Epidermal melanocyte (primary cell): ENCODE measurements around the gene CXXC4.

ENCODE experiments used
- DNase-seq: peaks from one replicate; pipeline ENCODE4 v3.0.0; 2011; ENCODE audit warnings: low spot score; ENCODE audit not compliant: insufficient read length

Gene CXXC4

DNA sequence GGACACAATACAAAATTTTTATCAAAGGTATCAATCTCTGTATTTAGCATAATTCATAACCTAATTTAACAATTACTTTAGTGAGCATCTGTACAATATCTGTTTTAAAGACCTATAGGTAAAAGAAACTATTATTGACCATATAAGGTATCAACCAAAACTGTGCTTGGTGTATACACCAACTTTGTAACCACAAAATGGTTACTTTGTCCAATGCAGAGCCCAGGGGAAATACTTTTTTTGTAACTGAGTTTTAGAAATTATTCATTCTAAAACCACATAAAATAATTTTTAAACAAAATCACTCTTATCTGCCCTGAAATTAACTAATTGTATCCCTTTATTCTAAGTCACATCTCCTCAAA lies 5.0 kb downstream of the CXXC4 start:
- DNase-seq: no peak

DNA sequence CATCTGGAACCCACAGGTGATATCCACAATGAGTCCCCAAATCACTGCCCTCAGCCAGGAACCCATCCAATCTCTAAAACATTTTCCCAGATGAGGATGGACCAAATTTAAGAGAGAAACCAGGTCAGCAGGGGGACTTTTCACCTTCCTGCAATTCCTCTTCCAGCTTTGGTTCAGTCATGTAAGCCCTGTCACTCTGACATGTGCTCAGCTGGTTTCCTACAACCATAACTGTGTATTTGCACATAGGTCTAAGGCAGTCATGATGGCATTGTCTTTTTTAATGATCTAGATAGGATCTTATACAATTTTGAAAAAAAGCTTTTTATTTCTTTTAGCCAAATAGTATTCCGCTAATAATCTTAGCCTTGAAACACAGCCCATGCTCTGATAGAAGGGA lies 6.5 kb downstream of the CXXC4 start:
- DNase-seq: no peak

DNA sequence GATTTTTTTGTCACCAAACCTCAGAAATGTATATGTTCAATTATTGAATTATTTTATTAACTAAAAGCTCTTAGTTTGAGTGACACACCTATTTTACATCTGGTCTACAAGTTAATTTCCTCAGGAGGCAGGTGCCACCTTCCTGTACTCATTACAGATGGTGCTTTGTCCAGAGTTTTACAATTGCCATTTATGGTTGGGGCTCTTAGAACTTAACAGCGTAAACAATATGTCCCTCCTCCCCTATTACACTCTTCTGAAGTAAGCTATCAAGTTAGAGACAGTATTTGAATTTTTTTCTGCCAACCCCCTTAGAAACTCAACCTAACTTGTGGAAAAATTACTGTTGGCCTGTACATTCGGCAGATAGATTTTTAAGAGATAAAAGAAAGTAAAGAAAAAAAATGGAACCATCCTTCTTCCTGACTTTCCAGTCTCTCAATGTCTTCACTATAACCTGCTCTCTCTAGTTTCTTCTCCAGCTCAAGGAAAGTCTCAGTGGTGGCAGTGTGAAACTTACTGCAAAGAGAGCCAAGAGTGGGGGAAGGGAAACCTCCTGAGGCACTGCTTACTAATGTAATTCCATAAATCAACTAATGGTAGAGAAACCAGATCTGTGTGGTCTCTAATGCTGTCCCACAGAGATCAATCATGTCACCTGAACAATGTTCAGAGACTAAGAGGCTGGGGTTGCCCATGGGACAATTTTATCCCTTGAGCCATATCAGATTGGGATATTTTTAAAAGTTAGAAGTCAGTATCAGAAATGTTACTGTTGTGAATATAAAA lies 7.8 kb downstream of the CXXC4 start:
- no peak for DNase-seq

GRCh38 chr4:104475652-104476051 lies 19.0 kb downstream of the CXXC4 start:
- DNase-seq: no peak

- no peak for DNase-seq
Observed at GRCh38 chr4:104472766-104473165, 21.9 kb downstream of the CXXC4 start.

GRCh38 chr4:104470770-104471169 lies 23.9 kb downstream of the CXXC4 start:
- DNase-seq: no peak

DNA sequence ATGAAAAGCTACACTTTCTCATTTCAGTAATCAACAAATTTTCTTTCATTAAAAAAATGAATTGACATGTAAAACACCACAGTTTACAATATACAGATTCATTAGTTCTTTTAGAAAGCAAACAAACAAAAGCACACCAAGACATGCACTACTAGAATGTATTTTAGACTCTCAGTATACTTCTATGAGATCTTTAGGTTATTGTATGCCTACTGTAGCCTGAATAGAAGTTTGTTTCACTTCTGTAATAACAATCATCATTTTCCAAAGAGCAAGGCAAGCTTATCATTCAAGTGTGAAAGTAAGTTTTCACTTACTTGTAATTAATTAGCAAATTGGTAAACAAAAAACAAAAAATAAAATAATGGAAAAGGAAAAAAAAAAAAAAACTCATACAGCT lies 24.9 kb downstream of the CXXC4 start:
- DNase-seq: no peak

DNA sequence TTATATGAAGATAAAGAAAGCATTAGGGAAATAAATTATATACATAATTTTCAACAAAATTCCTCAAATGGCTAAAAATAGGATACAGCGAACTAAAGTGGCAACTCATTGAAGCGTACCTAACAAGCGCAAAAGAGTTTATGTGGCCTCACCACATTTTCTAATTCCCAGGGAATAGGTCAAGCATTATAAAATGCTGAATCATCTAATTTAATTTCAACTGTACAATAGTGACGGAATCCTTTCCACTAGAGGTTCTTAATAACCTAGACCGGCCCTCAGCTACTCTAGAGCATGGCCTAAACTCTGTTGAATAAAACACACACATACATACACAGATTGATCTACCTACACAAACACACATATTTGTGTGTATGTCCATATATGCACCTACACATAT lies 29.1 kb downstream of the CXXC4 start:
- DNase-seq: no peak

- no peak for DNase-seq
Observed at GRCh38 chr4:104465201-104465600, 29.5 kb downstream of the CXXC4 start.

DNA sequence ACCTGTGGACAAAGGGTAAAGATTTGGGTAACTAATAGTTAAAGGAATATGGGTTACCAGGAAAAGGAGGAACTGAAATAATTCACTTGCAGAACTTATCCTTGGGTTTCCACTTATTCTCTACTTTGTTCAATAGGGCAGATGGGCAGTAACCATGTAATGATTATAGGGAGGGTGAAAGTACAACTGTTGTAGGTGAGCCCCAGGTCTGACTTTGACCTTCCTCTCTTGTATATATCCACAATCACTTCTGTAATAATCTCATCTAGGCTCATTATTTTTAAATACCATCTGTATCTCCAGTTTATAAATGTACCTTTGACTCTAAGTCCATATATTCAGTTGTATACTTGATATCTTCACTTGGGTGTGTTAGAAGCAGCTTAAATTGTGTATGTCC lies 32.1 kb downstream of the CXXC4 start:
- DNase-seq: no peak

DNA sequence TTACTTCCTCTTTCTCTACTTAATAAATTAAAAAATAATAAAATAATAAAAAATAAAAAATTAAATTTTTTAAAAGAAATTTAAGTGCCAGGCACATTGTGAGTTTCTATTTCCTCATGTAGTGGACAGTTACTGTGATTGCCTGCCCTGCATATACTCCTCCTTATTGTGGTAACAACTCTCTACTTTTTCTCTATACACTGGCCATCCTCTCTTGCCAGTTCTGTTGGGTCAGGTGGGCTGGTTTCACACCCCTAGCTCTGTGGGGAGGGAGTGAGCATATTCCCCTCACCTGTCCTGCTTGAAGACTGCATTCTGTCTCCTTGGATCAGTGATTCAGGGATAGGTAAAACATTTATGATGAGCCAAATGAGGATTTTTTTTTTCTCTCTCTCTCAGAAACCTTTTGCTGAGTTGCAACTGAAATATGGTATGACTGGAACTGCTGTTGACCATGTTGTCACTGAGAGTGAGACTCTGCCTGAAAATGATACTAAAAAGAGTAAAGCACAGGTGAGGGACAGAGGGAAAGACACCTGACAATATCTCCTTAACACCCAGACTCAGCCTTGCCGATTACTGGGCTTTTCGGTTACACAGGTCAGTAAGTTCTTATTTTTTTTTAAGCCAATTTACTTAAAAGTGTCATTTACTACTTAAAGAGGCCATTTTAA lies 37.2 kb downstream of the CXXC4 start:
- DNase-seq: no peak

GRCh38 chr4:104451573-104451972 lies 43.1 kb downstream of the CXXC4 start:
- DNase-seq: no peak

DNA sequence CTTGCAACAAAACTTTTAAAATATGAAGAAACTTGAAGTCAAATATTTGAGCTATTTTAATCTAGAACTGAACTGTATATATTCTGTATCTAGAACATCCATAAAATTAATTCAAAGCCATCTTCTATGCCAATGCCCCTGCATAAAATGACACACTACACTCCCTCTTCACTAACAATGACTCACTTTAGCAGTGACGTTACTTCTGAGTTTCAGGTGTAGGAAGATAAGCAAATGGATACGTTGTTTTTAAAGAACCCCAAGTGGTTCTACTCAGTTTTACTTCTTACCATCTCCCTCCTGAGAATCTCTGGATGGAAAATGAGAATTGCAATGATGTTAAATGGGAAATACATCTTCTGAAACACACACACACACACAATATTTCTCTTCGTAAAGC lies 45.2 kb downstream of the CXXC4 start:
- DNase-seq: no peak

GRCh38 chr4:104447294-104447693 lies 47.4 kb downstream of the CXXC4 start:
- no peak for DNase-seq

GRCh38 chr4:104446431-104447278 lies 48.0 kb downstream of the CXXC4 start:
- DNase-seq: no peak

GRCh38 chr4:104444685-104445084 lies 50.0 kb downstream of the CXXC4 start:
- no peak for DNase-seq

GRCh38 chr4:104436542-104436941 lies 58.2 kb downstream of the CXXC4 start:
- no peak for DNase-seq

DNA sequence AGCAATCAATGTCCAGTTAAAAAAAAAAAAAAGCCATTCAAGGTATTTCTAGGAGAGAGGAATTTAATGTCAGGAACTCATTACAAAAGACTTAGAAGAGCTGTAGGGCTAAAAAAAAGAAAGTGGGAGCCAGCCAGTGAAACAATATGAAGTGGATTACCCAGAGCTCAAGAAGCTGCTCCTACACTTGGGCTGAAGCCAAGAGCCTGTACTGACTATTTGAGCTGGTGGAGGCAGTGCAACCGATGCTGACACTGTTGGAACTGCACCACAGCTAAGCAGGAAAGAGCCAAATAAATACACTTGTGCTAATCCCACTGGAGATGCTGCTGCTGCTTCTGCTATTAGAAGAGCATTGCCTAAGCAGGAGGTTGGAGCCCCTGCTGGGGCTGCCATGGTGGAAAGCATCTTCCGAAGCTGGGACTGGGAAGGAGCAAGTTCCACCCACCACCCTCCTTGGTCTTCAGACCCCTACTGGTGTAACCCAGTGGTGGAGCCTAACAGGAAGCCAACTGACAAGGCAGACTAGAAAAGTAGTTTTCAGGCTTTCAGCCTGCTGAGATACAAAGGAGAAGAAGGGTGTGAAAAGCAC lies 65.4 kb downstream of the CXXC4 start:
- DNase-seq: no peak

- DNase-seq: no peak
Observed at GRCh38 chr4:104425948-104426347, 68.7 kb downstream of the CXXC4 start.

DNA sequence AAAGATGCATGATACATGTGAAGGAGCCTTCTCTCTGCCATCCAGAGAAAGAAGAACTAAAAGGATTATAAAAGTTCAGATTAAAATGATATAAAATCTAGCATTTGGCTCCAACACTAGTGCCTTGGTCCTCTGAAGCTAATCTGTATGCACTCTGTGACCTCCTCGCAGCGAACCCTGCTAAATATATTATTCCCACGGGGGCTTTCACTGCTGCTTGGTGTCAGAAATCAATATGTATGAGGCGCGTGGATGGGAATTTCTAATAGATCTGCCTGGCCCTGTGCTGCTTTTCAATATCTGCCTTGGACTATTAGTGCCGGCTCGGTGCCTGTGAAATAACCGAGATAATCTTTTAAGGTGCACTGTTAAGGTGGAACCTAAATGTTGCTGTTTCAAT lies 69.7 kb downstream of the CXXC4 start:
- DNase-seq: no peak

- no peak for DNase-seq
Observed at GRCh38 chr4:104424475-104424941, 70.2 kb downstream of the CXXC4 start.

GRCh38 chr4:104421566-104421965 lies 73.1 kb downstream of the CXXC4 start:
- no peak for DNase-seq
